ENCODE measurements around the gene CAPN12.
A peak's percentile ranks its signal among the peaks of the same experiment; 100 is the strongest.
"Not testable (repeated sequence)": the region's sequence is repeated elsewhere in the genome, so short reads cannot be mapped to it uniquely, and the experiment has no call there.

The CAPN12 gene

DNA sequence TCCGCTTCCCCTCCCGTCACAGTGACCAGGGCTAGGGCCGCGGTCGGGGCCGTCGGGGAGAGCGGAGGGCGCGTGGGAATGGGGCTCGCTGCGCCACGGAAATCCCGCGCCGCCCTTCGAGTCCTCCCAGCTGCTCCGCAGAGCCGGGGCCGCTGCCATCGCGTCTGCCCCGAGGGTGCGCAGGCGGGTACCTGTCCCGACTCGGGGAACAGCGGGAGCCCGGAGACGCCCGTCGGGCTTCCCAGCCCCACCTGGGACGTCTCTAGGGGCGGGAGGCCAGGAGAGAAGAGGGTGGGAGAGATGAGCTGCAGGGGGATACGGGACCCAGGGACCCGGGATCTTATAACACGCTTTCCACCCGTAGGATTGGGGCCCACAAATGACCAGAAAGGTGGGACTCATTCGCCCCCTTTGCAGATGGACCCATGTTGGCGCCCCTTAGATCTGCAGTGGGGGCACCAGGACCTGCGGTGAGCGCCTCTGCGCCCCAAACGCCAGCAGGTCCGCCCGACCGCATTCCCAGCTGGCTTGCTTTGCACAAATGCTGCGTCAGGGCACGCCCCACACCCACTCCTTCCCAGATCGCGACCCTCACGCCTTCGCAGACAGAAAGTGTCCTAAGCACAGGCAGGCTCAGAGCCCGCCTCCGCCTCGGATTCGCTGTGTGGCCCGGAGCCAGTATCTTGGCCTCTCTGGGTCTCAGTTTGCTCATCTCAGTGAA, 26.1 kb upstream of the CAPN12 start:
- not testable (repeated sequence) for DNase-seq (ENCODE audit: low spot score)

GRCh38 chr19:38769635-38770211, 25.4 kb upstream of the CAPN12 start:
- peak; percentile 70 for DNase-seq (ENCODE audit: low spot score)

DNA sequence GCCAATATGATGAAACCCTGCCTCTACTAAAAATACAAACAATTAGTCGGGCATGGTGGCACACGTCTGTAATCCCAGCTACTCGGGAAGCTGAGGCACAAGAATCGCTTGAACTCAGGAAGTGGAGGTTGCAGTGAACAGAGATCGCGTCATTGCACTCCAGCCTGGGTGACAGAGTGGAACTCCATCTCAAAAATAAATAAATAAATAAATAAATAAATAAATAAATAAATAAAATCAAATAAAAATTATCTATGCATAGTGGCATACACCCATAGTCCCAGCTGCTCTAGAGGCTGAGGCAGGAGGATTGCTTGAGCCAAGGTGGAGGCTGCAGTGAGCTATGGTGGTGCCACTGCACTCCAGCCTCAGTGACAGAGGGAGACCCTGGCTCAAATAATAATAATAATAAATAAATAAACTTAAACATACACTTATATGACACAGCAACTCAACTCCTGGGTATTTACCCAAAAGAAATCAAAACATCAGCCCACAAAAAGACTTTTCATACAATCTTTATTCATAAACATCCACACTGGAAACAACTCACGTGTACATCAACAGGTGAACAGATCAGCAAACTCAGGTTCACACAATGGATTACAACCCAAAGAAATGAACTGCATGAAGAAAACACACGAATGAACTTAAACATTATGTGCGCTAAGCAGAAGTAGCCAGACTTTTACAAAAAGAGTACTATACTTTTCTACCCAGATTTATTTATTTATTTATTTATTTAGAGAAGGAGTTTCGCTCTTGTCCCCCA, 22.2 kb upstream of the CAPN12 start:
- DNase-seq (ENCODE audit: low spot score) = no peak

GRCh38 chr19:38765214-38765613, 20.9 kb upstream of the CAPN12 start:
- no peak for DNase-seq (ENCODE audit: low spot score)

GRCh38 chr19:38763795-38764220, 19.5 kb upstream of the CAPN12 start:
- DNase-seq (ENCODE audit: low spot score) = no peak

- DNase-seq (ENCODE audit: low spot score) = not testable (repeated sequence)
These were observed 17.7 kb upstream of the CAPN12 start for GRCh38 chr19:38761884-38762389.

DNA sequence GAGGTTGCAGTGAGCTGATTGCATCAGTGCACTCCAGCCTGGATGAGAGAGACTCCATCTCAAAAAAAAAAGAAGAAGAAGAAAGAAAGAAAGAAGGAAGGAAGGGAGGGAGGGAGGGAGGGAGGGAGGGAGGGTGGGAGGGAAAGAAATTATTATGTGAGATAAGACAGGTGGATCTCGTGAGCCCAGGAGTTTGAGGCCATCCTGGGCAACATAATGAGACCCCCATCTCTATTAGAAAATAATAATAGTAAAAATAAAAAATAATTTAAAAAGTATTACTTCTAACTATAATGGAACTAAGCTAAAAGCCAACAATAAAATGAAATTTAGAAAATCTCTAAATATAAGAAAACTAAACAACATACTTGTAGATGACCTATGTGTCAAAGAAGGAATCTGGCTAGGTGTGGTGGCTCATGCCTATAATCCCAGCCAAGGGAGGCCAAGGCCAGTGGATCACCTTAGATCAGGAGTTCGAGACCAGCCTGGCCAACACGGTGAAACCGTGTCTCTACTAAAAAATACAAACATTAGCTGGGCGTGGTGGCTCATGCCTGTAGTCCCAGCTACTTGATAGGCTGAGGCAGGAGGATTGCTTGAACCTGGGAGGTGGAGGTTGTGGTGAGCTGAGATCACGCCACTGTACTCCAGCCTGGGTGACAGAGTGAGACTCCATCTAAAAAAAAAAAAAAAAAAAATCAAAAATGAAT, 16.7 kb upstream of the CAPN12 start:
- DNase-seq (ENCODE audit: low spot score) = not testable (repeated sequence)

GRCh38 chr19:38759590-38760003, 15.3 kb upstream of the CAPN12 start:
- no peak for DNase-seq (ENCODE audit: low spot score)

- DNase-seq (ENCODE audit: low spot score) = not testable (repeated sequence)
These were observed 9.9 kb upstream of the CAPN12 start for GRCh38 chr19:38754196-38754595.

DNA sequence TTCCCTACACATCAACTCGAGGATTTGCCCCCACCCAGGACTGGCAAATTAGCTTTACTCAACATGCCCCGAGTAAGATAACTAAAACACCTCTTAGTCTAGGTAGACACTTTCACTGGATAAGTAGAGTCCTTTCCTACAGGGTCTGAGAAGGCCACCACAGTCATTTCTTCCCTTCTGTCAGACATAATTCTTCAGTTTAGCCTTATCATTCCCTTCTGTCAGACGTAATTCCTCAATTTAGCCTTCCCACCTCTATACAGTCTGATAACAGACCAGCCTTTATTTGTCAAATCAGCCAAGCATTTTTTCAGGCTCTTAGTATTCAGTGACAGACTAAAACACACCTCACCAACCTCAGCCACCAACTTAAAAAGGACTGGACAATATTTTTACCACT, 9.5 kb upstream of the CAPN12 start:
- DNase-seq (ENCODE audit: low spot score) = not testable (repeated sequence)

DNA sequence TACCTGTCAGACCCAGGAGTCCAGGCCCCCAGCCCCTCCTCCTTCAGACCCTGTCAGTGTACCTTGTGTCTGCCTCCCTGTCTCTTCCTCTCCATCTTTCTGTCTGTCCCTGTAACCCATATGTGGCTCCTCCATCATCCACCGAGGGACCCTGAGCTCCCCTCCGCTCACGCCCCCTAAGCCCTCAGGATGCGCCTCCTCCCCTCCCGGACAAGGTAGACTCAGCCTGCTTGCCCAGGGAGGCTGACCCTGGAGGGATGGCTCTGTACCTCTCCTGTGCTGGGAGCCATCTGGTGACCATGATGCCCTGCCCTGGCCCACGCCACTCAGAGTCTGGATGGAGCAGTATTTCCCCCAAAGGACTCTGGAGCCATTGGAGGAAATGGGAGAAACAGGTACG, 1.0 kb upstream of the CAPN12 start:
- DNase-seq (ENCODE audit: low spot score) = no peak

- no peak for DNase-seq (ENCODE audit: low spot score)
These were observed 600 bp upstream of the CAPN12 start for GRCh38 chr19:38744874-38745273.

- DNase-seq (ENCODE audit: low spot score) = peak; percentile 5
These were observed 628 bp downstream of the CAPN12 start for GRCh38 chr19:38743394-38744297.

DNA sequence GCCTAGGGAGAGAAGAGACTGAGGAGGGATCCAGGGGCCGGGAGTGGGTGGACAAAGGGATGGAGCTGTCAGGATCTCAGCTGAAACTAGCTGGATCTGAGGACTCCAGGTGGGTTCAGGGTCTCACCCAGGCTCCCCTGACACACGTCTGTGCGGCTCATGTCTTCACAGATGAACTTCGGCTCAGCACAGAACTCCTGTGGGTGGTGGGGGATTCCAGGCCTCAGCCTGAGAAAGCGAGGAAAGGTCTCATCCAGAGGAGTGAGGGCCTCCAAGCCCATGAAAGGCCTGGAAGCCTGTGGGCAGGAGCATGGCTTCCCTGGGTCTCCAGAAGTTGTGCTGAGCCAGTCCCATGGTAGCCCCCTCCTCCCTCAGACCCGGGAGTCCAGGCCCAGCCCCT, 1.4 kb downstream of the CAPN12 start:
- peak; percentile 10 for DNase-seq (ENCODE audit: low spot score)

DNA sequence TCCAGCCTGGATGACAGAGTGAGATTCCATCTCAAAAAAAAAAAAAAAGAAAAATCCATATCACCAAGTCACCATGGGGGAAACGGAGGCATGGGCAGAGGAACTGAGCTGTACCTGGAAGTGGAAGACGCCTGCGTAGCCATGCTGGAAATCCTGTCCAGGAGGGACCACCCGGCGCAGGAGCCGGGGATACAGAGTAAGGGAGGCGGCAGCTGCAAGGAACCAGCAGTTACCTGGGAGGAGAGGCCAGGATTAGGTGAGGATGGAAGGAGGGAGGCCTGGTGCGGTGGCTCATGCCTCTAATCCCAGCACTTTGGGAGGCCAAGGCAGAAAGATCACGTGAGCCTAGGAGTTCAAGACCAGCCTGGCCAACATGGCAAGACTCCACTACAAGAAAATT, 2.0 kb downstream of the CAPN12 start:
- DNase-seq (ENCODE audit: low spot score) = no peak

DNA sequence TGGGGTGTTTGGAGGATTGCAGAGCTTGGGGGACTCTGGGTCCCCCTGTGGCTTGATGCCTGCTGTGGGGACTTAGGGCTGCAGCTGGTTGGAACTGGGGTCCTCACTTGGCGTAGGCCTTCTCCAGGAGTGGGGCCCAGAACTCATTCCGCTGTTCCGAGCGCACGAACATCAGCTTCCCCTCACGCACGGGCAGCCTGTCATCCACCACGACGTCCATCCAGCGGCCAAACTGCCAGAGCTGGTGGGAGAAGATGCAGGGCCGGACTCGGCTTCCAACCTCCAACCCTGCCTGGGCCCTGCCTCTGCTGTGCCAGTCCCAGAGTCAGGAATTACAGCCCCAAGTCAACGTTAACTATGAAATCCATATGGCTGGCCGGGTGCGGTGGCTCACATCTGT, 2.6 kb downstream of the CAPN12 start:
- DNase-seq (ENCODE audit: low spot score) = no peak

GRCh38 chr19:38740932-38741331, 3.3 kb downstream of the CAPN12 start:
- DNase-seq (ENCODE audit: low spot score) = no peak

- no peak for DNase-seq (ENCODE audit: low spot score)
These were observed 4.0 kb downstream of the CAPN12 start for GRCh38 chr19:38740257-38740592.

- no peak for DNase-seq (ENCODE audit: low spot score)
These were observed 4.6 kb downstream of the CAPN12 start for GRCh38 chr19:38739440-38740256.
